ENCODE data around the gene RNF150. TPM values are rescaled to one million over a fixed set of nuclear protein-coding genes. Genes with fewer than 3 reads are reported as not detected.

RNF150 gene
- total RNA-seq, 1 experiment from 2014 or later: 0.15 TPM

GRCh38 chr4:140944199-140944515, 189.1 kb downstream of the RNF150 start:
- Histone ChIP-seq H3K27me3 (ENCODE audit: insufficient read depth, low read depth) (no peaks in the 10 kb centered on the region), H2AFZ (no peak overlapping the region), H3K4me2 (no peak overlapping the region), H3K4me3 (no peak overlapping the region), H3F3A (ENCODE audit: insufficient read depth, low read depth) (no peaks in the 10 kb centered on the region), H3K4me1 (replicated peaks; ENCODE audit: insufficient read depth) (no peaks in the 10 kb centered on the region), H3K9me2 (ENCODE audit: insufficient read depth) (no peaks in the 10 kb centered on the region), H3K79me2 (ENCODE audit: low read depth) (no peaks in the 10 kb centered on the region), H3K27ac (no peak overlapping the region), H4K20me1 (ENCODE audit: insufficient read depth) (no peaks in the 10 kb centered on the region), H3K9me3 (ENCODE audit: insufficient read depth, low read depth) (no peaks in the 10 kb centered on the region), H3K36me3 (ENCODE audit: low read depth) (no peaks in the 10 kb centered on the region)
- no peak for DNase-seq
- intact Hi-C loops (cut with micrococcal nuclease; ENCODE audit: unreplicated experiment): no loop called here
- no TSS peak for BruUV-seq (replicated peaks)
- ChIA-PET POLR2A (ENCODE audit: unreplicated experiment) (no interaction called here), CTCF (no interaction called here)
- TF ChIP-seq CTCF (conservative IDR thresholded peaks at IDR 0.05) (no peak), EZH2 (IDR thresholded peaks at IDR 0.05; ENCODE audit: low read depth) (no peak)

- H3K9me2 ChIP-seq (ENCODE audit: insufficient read depth): no peaks in the 10 kb centered on the region
- POLR2A ChIA-PET (ENCODE audit: unreplicated experiment): interaction anchor here (0.6 kb wide), 1 partner anchor 310 kb away, joined by 3 read pairs; no protein-coding TSS in a partner anchor
- no peak overlapping the region for H2AFZ ChIP-seq
- H3F3A ChIP-seq (ENCODE audit: insufficient read depth, low read depth): no peaks in the 10 kb centered on the region
- H3K36me3 ChIP-seq (ENCODE audit: low read depth): no peaks in the 10 kb centered on the region
- H3K27me3 ChIP-seq (ENCODE audit: insufficient read depth, low read depth): no peaks in the 10 kb centered on the region
- H3K9me3 ChIP-seq (ENCODE audit: insufficient read depth, low read depth): no peaks in the 10 kb centered on the region
- H3K27ac ChIP-seq: no peak overlapping the region
- no peak overlapping the region for H3K4me2 ChIP-seq
- no peaks in the 10 kb centered on the region for H3K79me2 ChIP-seq (ENCODE audit: low read depth)
- no peaks in the 10 kb centered on the region for H4K20me1 ChIP-seq (ENCODE audit: insufficient read depth)
- H3K4me1 ChIP-seq (replicated peaks; ENCODE audit: insufficient read depth): no peaks in the 10 kb centered on the region
- BruUV-seq (replicated peaks): no TSS peak
- no peak for DNase-seq
- CTCF ChIA-PET: no interaction called here
- TF ChIP-seq EZH2 (IDR thresholded peaks at IDR 0.05; ENCODE audit: low read depth): no peak
- TF ChIP-seq CTCF (conservative IDR thresholded peaks at IDR 0.05): no peak
- intact Hi-C loops (cut with micrococcal nuclease; ENCODE audit: unreplicated experiment): no loop called here
- no peak overlapping the region for H3K4me3 ChIP-seq
Observed at GRCh38 chr4:140943486-140944198, 189.6 kb downstream of the RNF150 start.

GRCh38 chr4:140940589-140940988, 192.7 kb downstream of the RNF150 start:
- intact Hi-C loops (cut with micrococcal nuclease; ENCODE audit: unreplicated experiment): no loop called here
- TF ChIP-seq EZH2 (IDR thresholded peaks at IDR 0.05; ENCODE audit: low read depth) (no peak), CTCF (conservative IDR thresholded peaks at IDR 0.05) (no peak)
- POLR2A ChIA-PET (ENCODE audit: unreplicated experiment): no interaction called here

More at GRCh38 chr4:140940589-140940988, 192.7 kb downstream of the RNF150 start:
- Histone ChIP-seq H3K4me3 (no peak overlapping the region), H4K20me1 (ENCODE audit: insufficient read depth) (no peaks in the 10 kb centered on the region), H2AFZ (no peak overlapping the region), H3K9me2 (ENCODE audit: insufficient read depth) (no peaks in the 10 kb centered on the region), H3K79me2 (ENCODE audit: low read depth) (no peaks in the 10 kb centered on the region), H3F3A (ENCODE audit: insufficient read depth, low read depth) (no peaks in the 10 kb centered on the region), H3K9me3 (ENCODE audit: insufficient read depth, low read depth) (no peaks in the 10 kb centered on the region), H3K4me1 (replicated peaks; ENCODE audit: insufficient read depth) (no peaks in the 10 kb centered on the region), H3K4me2 (no peak overlapping the region), H3K36me3 (ENCODE audit: low read depth) (no peaks in the 10 kb centered on the region), H3K27ac (no peak overlapping the region), H3K27me3 (ENCODE audit: insufficient read depth, low read depth) (no peaks in the 10 kb centered on the region)
- CTCF ChIA-PET: no interaction called here
- no TSS peak for BruUV-seq (replicated peaks)
- no peak for DNase-seq

All from PC-9 (cell line).